ENCODE results near the gene CLDN14. TPM values are rescaled to one million over a fixed set of nuclear protein-coding genes. Genes with fewer than 3 reads are reported as not detected.

CLDN14 gene, protein sequence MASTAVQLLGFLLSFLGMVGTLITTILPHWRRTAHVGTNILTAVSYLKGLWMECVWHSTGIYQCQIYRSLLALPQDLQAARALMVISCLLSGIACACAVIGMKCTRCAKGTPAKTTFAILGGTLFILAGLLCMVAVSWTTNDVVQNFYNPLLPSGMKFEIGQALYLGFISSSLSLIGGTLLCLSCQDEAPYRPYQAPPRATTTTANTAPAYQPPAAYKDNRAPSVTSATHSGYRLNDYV
- 0.08 TPM for polyA plus RNA-seq (2013, experiment 1 of 2; ENCODE audit: insufficient read length)
- 0.15 TPM for polyA plus RNA-seq (2013, experiment 2 of 2; ENCODE audit: insufficient read length)

- no peak for DNase-seq
Measured at GRCh38 chr21:36479415-36480402, at the start of gene CLDN14. CLDN14 (minus strand) TSS chr21:36480122; CDS start chr21:36461695, 18,427 bp downstream.

GRCh38 chr21:36528716-36529115, 48.8 kb upstream of the CLDN14 start:
- no peak for DNase-seq

DNA sequence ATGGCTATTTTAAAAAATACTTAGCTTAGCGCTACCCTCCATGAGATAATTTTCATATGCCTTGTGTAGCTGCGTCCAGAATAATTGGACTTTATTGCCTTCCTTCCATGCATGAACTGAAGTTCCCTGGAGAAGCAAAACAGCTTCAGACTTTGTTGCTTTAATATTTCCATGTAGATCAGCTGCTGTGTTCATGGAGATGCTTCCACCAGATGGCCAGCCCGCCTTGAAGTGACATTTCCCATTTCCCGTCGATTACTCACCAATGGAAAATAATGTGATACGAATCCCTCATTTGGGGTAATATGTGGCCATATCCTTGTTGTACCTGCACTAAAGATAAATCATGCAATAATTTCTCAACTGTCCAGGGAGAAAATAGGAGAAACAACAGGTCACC, 47.4 kb upstream of the CLDN14 start:
- no peak for DNase-seq

- DNase-seq = no peak
Measured at GRCh38 chr21:36526104-36526503, 46.2 kb upstream of the CLDN14 start.

- DNase-seq = no peak
Measured at GRCh38 chr21:36524477-36524876, 44.6 kb upstream of the CLDN14 start.

DNA sequence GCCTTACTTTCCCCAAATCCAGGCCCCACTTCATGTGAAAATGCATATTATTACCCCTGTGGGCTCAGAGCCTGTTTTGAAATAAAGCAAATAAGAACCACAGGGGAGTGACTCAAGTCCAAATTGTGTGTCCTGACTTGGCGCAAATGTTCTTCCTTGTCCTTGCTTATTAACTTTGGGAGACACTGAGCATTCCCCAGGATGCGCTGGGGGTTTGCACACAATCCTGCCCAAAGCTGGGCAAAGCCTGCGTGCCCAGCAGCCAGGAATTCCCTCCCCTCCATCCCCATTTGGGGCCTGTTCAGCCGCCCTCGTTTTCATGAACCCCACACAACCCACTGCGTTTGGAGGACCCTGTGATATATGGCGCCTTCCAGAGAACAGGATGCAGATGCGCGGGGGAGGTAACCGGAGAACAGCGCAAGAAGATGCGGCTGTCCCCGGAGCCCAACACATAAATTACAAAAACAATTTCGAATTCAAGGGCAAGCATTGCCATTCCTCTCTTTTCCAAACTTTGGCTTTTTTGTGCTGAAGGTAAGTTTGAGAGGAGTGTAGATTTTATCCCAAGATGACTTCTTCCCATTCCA, 42.4 kb upstream of the CLDN14 start:
- DNase-seq = no peak

GRCh38 chr21:36518883-36519492, 39.1 kb upstream of the CLDN14 start:
- DNase-seq = no peak

- DNase-seq = no peak
Measured at GRCh38 chr21:36517366-36518075, 37.6 kb upstream of the CLDN14 start.

DNA sequence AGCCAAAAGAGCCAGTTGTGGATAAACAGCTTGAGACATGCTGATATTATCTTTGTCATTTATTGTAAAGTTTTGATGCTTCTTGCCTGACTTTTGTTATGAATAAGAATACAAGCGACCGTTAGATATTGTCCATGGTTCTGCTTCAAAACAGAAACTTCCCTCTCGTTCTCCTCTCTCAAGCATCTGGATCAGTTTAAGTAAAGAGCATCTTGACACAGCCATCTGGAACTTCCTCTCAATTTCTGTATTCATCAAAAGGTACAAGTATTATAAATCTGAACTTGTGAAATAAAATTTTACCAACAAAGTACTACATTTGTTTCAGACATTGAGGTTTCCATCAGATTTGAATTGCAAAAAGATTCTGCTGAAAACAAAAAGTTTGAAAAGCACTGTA, 36.4 kb upstream of the CLDN14 start:
- DNase-seq = peak; percentile 33

DNA sequence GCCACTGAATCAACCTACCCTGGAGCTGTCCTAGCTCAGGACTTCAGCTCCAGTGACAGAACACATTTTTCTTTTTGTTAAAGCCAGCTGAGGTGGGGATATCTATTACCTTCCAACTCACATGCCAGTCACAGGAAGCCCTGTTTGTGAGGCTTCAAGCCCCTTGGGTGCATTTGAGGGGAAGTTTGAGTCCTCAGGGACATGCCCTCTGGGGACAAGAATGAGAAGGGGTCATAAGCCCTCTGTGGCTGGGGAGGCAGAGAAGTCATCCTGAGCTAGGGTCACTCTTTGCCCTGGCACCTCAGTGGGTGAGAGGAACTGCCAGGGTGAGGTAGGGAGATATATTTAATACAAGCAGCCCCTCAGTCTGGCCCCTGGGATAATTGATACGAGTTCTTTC, 33.5 kb upstream of the CLDN14 start:
- DNase-seq = no peak

- no peak for DNase-seq
Measured at GRCh38 chr21:36512971-36513370, 33.0 kb upstream of the CLDN14 start.

GRCh38 chr21:36511484-36512220, 31.7 kb upstream of the CLDN14 start:
- DNase-seq = peak; percentile 68

- no peak for DNase-seq
Measured at GRCh38 chr21:36510911-36511310, 31.0 kb upstream of the CLDN14 start.

DNA sequence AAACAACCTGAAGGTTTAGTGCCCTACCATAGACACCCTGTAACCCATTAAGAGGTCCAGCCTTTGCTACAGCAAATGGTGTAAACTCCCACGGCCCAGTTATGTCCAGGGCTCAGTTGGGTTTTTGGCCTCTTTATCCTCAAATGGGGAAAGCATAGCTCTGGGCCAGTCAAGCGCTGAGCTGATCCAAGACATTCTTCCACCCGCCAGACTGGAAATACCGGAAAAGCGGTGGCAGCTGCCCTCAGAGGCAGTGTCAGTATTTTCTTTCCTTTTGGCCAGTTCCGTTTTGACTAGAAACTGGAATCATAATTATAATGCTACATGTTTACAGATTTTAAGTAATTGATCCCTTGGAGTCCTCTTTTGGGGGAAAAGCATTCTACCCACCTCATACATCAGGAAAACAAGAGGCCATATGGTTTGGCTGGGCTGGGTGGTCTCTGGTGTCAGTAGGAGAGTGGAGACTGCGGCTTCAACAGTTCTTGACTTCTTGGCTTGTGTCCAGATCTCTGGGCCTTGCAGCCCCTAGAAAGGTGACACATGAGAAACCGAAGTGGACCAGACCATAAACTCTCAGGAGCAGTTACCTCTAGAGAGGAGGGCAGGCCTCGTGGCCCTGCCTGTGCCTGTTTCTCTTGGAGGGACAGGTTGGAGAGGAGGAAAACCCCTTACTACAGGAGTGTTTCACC, 30.2 kb upstream of the CLDN14 start:
- no peak for DNase-seq

DNA sequence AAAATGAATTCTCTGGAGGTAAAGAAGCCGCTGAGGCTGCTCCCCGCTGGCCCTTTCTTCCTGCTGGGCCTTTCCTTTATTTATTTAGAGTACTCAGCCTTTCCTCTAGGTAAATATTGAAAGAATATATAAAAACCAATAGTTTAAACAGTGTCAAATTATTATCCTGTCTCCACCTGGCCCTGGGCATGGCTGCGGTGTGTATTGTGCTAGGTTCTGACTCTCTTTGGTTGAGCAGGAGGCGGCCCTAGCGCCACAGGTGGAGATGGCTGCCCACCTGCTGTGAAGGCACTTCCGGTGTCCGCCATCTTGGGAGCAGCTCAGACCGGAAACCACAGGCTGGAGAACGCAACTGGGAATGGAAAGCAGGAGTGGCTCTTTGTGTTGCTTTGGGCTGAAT, 29.0 kb upstream of the CLDN14 start:
- no peak for DNase-seq

DNA sequence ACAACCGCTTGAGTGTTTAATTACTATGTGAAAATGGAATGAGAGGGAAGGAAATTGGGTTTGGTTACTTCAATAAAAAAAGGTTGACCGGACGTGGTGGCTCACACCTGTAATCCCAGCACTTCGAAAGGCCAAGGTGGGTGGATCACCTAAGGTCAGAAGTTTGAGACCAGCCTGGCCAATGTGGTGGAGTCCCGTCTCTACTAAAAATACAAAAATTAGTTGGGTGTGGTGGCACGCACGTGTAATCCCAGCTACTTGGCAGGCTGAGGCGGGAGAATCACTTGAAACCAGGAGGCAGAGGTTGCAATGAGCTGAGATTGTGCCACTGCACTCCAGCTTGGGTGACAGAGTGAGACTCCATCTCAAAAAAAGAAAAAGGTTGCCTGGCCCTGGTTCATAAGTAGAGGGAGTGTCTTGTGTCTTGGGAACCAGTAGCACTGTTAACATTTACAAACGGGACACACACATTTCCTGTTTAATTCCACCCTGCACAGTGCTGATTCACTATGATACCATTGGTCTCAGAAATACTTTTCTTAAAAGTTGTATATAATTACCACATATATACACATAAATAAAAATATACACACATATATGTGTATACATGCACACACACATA, 27.6 kb upstream of the CLDN14 start:
- no peak for DNase-seq

GRCh38 chr21:36506482-36506881, 26.6 kb upstream of the CLDN14 start:
- DNase-seq = no peak

DNA sequence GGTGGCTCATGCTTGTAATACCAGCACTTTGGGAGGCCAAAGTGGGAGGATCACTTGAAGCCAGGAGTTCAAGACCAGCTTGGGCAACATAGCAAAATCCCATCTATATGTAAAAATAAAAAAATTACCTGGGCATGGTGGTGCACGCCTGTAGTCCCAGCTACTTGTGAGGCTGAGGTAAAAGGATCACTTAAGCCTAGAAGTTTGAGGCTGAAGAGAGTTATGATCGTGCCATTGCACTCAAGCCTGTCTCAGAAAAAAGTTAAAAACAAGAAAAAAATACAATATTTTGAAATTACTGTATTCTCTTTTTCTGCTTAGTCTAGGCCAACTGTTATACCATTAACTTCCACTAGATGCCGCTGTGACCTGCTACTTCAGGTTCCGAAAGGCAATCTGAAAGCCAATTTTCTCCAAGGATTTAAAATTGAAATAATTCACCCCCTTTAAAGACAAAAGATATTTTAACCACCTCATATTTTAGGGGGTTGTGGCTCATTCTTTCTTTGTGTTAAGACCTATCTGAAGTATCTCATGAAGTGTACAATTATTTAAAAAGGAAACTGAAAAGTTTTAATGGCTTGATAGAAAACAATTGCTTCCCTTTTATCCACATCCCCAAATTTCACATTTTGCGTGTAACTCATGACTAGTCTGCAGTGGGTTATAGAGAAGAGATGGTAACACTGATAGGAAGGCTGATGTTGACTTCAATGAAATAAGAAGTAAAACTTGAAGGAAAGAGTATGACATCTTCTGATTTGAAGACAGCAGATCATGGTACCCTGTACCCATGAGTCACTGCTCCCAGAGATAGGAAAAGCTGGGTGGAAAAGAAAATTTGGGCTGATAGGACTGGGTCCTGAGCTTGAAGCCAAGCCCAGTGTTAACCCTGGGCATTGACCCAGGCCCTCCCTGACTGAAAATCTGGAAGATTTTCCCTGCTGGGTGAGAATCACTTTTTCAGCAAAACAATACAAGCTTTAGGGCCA, 24.4 kb upstream of the CLDN14 start:
- peak; percentile 54 for DNase-seq

GRCh38 chr21:36502365-36502764, 22.4 kb upstream of the CLDN14 start:
- DNase-seq = no peak

All from fibroblast of skin of abdomen (primary cell).